GM19455 (cell line): Measurements from ENCODE around the gene SET.
A peak's percentile ranks its signal among the peaks of the same experiment; 100 is the strongest.
"Not testable (repeated sequence)": the region's sequence is repeated elsewhere in the genome, so short reads cannot be mapped to it uniquely, and the experiment has no call there.

Experiments
- ATAC-seq: cut with Tn5 transposase; IDR thresholded peaks from one replicate; pipeline ENCODE4 v1.9.1; 2021; ENCODE audit not compliant: unreplicated experiment

The SET gene

DNA sequence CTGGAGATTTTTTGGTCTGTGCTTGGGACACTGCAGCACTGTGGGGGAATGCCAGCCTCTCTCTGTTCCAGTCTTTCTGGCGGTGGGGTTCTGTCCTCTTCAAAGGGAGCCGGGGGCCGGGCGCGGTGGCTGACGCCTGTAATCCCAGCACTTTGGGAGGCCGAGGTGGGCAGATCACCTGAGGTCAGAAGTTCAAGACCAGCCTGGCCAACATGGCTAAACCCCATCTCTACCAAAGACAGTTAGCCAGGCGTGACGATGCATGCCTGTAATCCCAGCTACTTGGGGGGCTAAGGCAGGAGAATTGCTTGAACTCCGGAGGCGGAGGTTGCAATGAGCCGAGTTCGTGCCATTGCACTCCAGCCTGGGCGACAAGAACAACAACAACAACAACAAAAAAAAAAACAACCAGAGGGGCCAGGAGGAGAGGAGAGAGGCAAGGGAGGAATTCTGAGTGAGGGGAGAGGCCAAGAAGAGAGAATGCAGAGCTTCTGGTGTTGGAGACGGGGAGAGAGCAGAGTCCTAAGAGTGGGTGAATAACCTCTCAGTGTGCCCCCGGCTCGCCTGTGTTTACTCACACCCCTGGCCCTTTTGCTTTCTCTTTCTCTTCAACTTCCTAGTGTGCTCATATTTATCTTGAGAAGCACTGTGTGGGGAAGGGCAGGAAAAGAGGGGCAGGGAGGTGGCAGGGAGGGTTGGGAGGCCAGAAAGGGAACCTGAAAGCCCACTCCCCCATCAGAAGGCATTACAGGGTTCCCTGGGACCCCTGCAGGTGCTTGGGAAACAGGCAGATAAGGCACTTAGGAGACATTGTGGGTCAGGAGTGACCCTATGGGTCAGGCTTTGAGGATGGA is 3.2 kb upstream of the SET start:
- no peak for ATAC-seq

- no peak for ATAC-seq
Observed at GRCh38 chr9:128687453-128687852, 1.6 kb upstream of the SET start.

DNA sequence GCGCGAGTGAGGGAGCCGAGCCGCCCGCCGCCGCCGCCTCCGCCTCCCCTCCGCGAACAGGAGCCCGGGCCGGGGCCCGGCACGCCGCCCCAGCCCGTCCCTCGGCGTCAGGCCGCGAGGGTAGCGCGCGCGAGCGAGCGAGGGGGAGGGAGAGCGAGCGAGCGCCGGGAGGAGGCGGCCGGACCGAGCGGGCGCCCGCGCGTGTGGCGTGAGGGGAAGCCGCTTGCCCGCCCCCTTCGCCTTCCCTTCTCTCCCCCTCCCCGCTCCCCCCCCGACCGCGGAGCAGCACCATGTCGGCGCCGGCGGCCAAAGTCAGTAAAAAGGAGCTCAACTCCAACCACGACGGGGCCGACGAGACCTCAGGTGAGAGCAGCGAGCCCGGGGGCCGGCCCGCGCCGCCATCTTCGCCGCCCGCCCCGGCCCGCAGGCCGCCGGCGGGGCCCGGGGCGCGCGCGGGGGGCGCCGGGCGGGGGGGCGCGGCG is 312 bp downstream of the SET start:
- peak; percentile 12 for ATAC-seq

DNA sequence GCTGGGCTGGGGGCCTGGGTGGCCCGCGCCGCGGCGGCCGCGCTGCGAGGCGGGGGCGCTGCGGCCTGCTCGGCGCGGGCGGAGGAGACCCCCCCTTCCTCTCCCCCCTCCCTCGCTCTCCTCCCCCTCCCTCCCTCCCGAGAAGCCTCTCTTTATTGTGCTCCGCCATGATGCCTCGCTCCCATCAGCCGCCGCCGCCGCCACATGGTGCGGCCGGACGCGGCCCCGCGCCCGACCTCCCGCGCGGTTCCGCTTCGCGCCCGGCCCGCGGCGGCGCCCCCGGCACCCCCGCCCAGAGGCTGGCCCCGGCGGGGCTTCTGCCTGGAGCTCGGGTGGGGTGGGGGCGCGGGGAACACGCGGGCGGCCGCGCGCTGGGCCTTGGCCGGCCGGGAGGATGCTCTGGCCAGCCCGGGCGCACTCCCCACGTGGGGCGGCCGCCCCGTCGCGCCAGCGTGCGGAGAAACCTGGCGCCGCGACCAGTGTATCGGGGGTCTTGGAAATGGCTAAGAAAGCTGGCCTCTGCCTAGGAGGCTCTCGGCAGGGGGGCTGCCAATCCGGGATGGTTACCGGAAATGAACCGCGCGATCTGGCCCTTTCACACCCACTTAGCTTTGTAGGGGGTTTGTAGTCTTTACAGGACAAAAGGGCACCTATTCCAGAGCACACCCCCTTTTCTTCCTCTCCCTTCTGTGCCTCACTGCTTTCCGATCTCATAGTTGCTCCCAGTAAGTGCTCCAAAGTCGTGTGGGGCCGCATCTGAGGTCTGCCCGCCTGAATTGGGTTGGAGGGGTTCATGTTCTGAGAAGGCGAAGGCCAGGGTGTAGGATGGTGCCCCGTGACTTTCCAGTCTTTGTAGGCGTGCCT is 1.0 kb downstream of the SET start:
- no peak for ATAC-seq

DNA sequence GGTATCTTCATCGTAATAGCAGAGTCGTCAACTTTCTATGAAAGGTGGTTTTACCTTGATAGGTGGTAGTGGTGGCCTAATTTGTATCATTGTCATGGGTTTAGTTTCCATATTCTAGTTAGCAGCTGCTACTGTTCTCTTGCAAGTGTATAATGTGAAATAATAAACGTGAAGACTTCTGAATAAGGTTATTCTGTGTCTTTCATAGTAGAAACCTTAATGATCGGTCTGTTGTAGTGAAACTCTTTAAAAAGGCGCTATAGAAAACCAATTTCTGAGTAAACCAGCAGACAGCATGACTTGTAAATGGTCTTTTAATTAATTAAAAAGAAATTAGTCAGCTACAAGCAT is 1.6 kb downstream of the SET start:
- ATAC-seq: no peak

DNA sequence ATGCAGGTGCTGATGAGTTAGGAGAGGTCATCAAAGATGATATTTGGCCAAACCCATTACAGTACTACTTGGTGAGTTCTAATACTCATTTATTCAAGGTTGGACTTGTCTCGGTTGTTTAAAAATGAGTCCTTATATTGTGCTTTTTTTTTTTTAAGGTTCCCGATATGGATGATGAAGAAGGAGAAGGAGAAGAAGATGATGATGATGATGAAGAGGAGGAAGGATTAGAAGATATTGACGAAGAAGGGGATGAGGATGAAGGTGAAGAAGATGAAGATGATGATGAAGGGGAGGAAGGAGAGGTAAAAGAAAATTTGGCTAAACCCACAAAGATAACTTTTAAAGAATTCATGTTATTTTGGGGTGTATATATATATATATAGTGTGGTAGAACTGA is 4.7 kb downstream of the SET start:
- ATAC-seq: not testable (repeated sequence)

GRCh38 chr9:128694344-128694743 is 5.3 kb downstream of the SET start:
- ATAC-seq: no peak

DNA sequence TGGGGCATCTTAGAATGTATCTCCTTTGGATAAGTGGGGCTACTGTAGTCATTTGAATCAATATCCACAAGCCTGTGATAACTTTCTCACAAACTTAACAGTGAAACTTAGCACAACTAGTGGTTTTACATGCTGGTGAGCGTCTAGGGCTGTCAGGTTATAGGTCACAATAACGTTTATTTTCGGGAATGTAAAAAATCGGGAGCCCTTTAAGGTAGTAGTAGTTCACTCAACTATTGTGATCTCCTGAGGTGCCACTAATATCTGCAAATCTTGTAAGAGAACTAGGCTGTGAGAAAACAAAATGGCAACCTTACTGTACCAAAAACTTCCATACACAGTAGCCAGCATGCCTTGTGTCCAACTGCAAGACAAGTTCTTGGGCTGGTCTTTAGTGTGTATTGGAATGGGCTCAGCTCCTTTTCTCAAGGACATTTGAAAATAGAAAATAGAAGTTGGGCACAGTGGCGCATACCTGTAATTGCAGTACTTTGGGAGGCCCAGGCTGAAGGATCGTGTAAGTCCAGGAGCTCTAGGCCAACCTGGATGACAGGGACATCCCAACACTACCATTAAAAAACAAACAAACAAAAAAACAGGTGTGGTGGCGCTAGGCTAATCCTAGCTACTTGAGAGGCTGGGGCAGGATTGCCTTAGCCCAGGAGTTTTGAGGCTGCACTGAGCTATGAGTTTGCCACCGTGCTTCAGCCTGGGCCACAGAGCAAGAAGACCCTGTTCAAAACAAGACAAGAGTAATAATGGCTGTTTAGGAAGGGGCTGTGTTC is 8.1 kb downstream of the SET start:
- ATAC-seq: no peak

DNA sequence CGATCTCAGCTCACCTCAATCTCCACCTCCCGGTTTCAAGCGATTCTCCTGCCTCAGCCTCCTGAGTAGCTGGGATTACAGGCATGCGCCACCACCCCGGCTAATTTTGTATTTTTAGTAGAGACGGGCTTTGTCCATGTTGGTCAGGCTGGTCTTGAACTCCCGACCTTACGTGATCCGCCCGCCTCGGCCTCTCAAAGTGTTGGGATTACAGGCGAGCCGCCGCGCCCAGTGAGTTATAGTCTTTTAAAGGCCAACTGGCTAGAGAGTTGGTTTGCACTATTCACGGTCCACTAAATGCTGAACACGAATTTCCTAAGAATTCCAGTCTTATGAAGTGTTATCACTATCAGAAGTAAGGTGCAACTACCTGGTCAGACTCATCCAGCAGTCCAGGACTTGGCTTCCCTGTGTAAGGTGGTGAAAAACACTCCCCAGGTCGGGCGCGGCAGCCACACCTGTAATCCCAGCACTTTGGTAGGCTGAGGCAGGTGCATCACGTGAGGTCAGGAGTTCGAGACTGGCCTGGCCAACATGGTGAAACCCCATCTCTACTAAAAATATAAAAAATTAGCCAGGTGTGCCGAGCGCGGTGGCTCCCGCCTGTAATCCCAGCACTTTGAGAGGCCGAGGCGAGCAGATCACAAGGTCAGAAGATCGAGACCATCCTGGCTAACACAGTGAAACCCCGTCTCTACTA is 10.2 kb downstream of the SET start:
- not testable (repeated sequence) for ATAC-seq

DNA sequence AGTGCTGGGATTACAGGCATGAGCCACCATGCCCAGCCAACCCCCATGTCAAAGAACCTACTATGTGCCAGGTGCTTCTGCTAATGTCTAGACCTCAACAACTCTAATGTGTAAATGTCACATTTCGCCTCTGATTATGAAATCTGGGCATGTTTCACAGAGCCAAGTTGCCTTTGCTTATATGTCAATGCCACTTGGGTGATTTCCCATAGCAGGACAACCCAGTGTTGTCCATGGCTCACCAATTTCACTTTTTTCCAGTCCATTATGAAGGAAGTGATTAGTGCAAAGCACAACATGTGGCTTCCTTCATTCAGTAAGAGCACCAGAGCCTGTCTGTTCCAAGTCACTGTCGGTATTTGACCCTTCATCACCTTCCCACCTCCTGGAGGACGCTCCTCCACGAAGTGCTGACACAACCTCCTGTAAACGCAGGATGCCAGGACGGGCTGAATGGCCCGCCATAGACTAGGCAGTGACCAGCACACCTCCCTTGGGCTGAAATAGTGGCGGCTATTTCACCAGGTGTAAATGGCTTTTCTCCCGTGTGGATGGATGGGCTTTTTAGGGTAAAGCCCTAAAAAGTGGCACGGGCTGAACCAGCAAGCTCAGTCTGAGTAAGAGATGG is 12.3 kb downstream of the SET start:
- ATAC-seq: no peak

- peak; percentile 66 for ATAC-seq
Observed at GRCh38 chr9:128702445-128702948, 13.5 kb downstream of the SET start, which contains the start of gene PKN3. PKN3 (plus strand) TSS chr9:128702503; CDS start chr9:128702916, 413 bp downstream.

DNA sequence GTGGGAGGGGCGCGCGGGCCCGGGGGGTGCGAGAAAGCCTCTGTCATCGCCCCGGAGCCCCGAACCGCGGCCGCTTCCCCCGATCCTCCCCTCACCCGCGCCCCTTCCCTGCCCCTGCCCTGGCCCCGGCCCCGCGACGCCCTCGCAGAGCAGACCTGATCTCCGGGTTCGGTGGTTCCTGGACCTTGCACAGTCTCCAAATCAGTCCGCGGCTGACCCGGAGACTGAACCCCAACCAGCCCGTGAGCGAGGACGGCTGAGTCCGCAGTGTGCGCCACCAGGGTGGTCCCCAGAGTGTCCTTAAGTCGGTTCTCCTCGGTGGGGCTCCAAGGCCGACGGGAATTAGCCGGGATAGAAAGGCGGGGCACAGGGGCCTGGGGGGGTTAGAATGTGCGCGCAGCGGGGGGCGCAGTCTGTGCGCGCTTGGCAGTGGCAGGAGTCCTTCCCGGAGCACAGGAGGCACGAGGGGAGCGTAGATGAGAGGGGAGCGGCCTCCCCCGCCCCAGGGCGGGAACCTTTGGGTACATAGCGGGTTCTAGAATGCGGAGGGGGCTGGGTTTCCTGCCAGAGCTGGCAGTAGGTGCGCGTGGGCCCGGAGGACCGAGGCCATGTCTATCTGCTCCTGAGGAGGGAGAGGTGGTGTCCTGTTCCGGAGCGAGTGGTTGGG is 14.1 kb downstream of the SET start:
- ATAC-seq: peak; percentile 28

DNA sequence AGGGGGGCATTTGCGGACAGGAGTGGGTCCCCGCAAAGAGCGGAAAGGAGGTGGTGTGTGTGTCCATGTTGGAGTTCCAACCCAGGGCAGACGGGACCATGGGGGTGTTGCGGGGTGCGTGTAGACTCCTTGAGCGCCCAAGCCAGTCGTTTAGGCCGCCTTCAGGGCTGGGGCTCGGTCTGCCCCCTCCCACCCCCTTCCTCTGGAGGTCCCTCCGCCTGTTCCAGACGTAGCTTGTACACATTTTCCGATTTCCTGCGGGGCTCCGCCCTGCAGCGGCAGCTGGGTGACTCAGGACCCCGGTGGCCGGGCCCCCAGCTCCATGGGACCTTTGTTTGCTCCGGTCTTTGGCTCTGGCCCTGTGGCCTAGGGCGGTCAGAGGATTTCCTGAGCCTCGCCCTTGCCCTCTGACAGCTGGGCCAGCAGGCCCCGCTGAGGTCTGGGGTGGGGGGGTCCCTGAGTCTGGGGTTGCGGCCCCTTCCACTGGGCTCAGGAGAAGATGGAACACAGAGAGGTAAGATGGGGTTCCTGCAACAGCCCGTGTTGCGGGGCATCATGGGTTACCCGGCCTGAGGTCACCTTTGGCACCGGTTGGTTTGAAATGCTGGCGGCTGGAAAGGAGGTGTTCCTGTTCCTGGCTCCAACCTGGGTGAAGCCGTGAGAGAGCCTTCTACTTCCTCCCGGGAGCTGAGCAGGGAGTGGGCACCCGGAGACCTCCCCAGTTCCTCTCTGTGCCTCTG is 14.8 kb downstream of the SET start:
- no peak for ATAC-seq

DNA sequence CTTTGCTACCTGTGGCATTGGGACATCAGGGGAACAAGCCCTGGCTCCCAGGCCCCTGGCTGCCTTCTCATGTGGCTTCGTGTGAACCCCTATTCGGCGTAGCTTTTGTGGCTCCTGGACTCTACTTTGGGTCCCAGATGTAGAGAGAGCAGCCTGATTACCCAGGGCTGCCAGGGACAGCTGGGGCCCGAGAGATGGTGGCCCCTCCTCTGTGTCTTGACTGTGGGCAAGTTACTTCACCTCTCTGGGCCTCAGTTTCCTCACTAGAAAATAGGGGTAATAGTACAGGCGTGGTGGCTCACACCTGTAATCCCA is 15.3 kb downstream of the SET start:
- no peak for ATAC-seq

DNA sequence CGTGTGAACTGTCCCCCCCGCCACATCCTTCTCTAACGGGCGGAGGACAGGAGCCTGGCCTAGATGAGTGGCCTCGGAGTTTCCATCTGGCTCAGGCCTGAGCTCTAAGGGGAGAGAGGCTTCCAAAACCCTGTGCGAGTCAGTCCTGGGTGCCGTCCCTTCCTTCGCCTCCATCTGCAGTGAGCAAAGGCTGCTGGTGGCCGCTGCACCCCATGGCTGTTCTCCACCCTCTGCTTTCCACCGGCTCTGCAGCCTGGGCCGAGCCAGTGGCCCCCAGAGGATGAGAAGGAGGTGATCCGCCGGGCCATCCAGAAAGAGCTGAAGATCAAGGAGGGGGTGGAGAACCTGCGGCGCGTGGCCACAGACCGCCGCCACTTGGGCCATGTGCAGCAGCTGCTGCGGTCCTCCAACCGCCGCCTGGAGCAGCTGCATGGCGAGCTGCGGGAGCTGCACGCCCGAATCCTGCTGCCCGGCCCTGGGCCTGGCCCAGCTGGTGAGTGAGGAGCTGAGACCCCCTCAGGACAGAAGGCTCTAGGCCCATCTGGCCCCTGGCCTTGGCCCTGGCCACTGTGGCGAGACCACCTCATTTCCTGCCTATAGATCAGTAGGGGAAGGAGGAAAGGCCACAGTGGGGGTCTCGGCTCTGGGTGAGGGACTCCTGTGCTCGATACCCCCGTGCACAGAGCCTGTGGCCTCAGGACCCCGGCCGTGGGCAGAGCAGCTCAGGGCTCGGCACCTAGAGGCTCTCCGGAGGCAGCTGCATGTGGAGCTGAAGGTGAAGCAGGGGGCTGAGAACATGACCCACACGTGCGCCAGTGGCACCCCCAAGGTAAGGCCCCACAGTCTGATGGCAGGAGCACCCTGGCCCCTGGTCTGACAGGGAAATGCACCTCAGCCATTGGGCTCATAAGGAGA is 16.3 kb downstream of the SET start:
- no peak for ATAC-seq

GRCh38 chr9:128706045-128706444 is 17.0 kb downstream of the SET start:
- no peak for ATAC-seq

DNA sequence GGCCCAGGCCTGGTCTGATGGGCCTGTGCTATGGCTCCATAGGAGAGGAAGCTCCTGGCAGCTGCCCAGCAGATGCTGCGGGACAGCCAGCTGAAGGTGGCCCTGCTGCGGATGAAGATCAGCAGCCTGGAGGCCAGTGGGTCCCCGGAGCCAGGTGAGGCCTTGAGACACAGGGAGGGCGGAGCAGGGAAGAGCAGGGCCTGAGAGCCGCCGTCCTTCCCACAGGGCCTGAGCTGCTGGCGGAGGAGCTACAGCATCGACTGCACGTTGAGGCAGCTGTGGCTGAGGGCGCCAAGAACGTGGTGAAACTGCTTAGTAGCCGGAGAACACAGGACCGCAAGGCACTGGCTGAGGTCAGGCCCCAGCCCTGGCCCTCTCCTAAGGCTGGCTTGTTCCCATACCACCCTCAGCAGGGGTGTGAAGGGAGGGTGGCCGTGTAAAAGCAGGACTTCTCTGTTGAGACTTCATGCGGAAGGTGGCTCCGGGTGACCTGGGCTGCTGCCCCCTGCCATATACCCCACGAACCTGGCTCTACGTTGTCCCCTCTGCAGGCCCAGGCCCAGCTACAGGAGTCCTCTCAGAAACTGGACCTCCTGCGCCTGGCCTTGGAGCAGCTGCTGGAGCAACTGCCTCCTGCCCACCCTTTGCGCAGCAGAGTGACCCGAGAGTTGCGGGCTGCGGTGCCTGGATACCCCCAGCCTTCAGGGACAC is 17.8 kb downstream of the SET start:
- no peak for ATAC-seq
